Prostate gland (tissue), 2 donors: ENCODE data around the gene ICOSLG. TPM values are rescaled to one million over a fixed set of nuclear protein-coding genes. Genes with fewer than 3 reads are reported as not detected.

Experiments used
- DNase-seq: peaks from one replicate; pipeline ENCODE4 v3.0.0-alpha.2; 2019; ENCODE audit warnings: low spot score
- H3K27ac ChIP-seq, 2 donors: fragments of 200-600 bp; sonication (generic); 2 replicates each; pipeline ENCODE4 v1.5.1; 2017 to 2019
- H3K27me3 ChIP-seq: fragments of 200-600 bp; sonication (generic); replicated peaks from 2 replicates; pipeline ENCODE4 v1.5.1; 2019; ENCODE audit not compliant: insufficient read depth
- H3K36me3 ChIP-seq, 2 donors: fragments of 200-600 bp; sonication (generic); 1 replicate in 1 of 2; 2 replicates in 1 of 2; pipeline versions ENCODE4 v1.5.1 to v1.8.1; 2017 to 2019
- H3K4me1 ChIP-seq: fragments of 200-600 bp; sonication (generic); replicated peaks from 2 replicates; pipeline ENCODE4 v1.5.1; 2019
- H3K4me3 ChIP-seq, 2 donors: fragments of 200-600 bp; sonication (generic); 2 replicates each; pipeline ENCODE4 v1.5.1; 2017 to 2019
- H3K9me3 ChIP-seq: fragments of 200-600 bp; sonication (generic); 2 replicates; pipeline ENCODE4 v1.5.1; 2017
- CTCF ChIP-seq, 4 experiments: fragments of 200-600 bp in 2 of 4; fragments of 450-650 bp in 2 of 4; sonication (generic) in 2 of 4; IDR thresholded peaks; 1 replicate in 3 of 4; 2 replicates in 1 of 4; pipeline ENCODE4 v1.5.1; 2016 to 2019; ENCODE audit warnings: antibody characterized with exemption in 4 of 4, mild to moderate bottlenecking in 2 of 4, moderate library complexity in 2 of 4
- POLR2A ChIP-seq: fragments of 450-650 bp; IDR thresholded peaks from one replicate; pipeline ENCODE4 v1.6.1; 2016; ENCODE audit warnings: antibody characterized with exemption, mild to moderate bottlenecking
- POLR2AphosphoS5 ChIP-seq: sonication (generic); formaldehyde crosslinking; IDR thresholded peaks from one replicate; pipeline ENCODE4 v1.6.1; 2017; ENCODE audit warnings: antibody characterized with exemption
- WGBS: methylation state at CpG from one replicate; pipeline ENCODE4 v1.1.5; 2018; 5-methylcytosine and 5-hydroxymethylcytosine counted together
- intact Hi-C: fragments of 100-400 bp; cut with DNase I; formaldehyde crosslinking; loops from one replicate; pipeline ENCODE4 v1.14.2; 2022
- total RNA-seq, 2 donors: library from RNA; depleted of rRNA; stranded (reverse); fragments of >200 nt; gene quantifications; one replicate each; pipeline ENCODE4 v1.1.0, GENCODE V29; 2016

ICOSLG gene
- total RNA-seq, 2 donors from 2014 or later, result 3.4 to 3.7 TPM

GRCh38 chr21:44261675-44262295, 21.0 kb upstream of the ICOSLG start, which contains the start of gene DNMT3L:
Gene DNMT3L (minus strand): TSS chr21:44261897. CDS start chr21:44261259, 638 bp downstream.
- intact Hi-C loops, result no loop called here
- DNase-seq, result no peak
- Histone ChIP-seq H3K9me3 (no peaks in the 10 kb centered on the region), H3K27ac (no peak within 1 kb of the TSS), H3K4me3 (no peak within 1 kb of the TSS), H3K27me3 (no peaks in the 10 kb centered on the region), H3K4me1 (no peaks in the 10 kb centered on the region), H3K36me3 (no peaks in the 10 kb centered on the region)
- TF ChIP-seq CTCF (IDR thresholded peaks at IDR 0.05) (no peak), POLR2A (no peak), POLR2AphosphoS5 (no peak)
- 71% methylated on average over 19 of the region's 19 CpGs for WGBS

- TF ChIP-seq CTCF (IDR thresholded peaks at IDR 0.05) (no peak), POLR2A (no peak), POLR2AphosphoS5 (no peak)
- H3K27me3 ChIP-seq, result no peaks in the 10 kb centered on the region
- no peaks in the 10 kb centered on the region for H3K4me1 ChIP-seq
- H3K36me3 ChIP-seq, result no peaks in the 10 kb centered on the region
- no peak overlapping the region for H3K4me3 ChIP-seq
- 81% methylated on average over 16 of the region's 19 CpGs for WGBS
- DNase-seq, result no peak
- H3K27ac ChIP-seq, result no peak overlapping the region
- no peaks in the 10 kb centered on the region for H3K9me3 ChIP-seq
- intact Hi-C loops, result no loop called here
Measured at GRCh38 chr21:44260791-44261631, 20.3 kb upstream of the ICOSLG start.

- 77% methylated on average over 4 of the region's 4 CpGs for WGBS
Measured at GRCh38 chr21:44260066-44260465, 19.3 kb upstream of the ICOSLG start.

GRCh38 chr21:44259082-44259705, 18.5 kb upstream of the ICOSLG start:
- H3K4me1 ChIP-seq, result no peaks in the 10 kb centered on the region
- no peak for TF ChIP-seq POLR2A
- no peak for TF ChIP-seq POLR2AphosphoS5
- no peak for TF ChIP-seq CTCF (IDR thresholded peaks at IDR 0.05)
- no peaks in the 10 kb centered on the region for H3K9me3 ChIP-seq
- H3K27me3 ChIP-seq, result no peaks in the 10 kb centered on the region
- intact Hi-C loops, result no loop called here
- WGBS, result 87% methylated on average over 22 of the region's 22 CpGs
- H3K27ac ChIP-seq, result no peak overlapping the region
- DNase-seq, result no peak
- no peaks in the 10 kb centered on the region for H3K36me3 ChIP-seq
- H3K4me3 ChIP-seq, result no peak overlapping the region

More at GRCh38 chr21:44260066-44260465, 19.3 kb upstream of the ICOSLG start:
- Histone ChIP-seq H3K9me3 (no peaks in the 10 kb centered on the region), H3K36me3 (no peaks in the 10 kb centered on the region), H3K27ac (no peak overlapping the region), H3K4me1 (no peaks in the 10 kb centered on the region), H3K4me3 (no peak overlapping the region), H3K27me3 (no peaks in the 10 kb centered on the region)
- intact Hi-C loops, result no loop called here
- no peak for DNase-seq
- TF ChIP-seq CTCF (IDR thresholded peaks at IDR 0.05) (no peak), POLR2AphosphoS5 (no peak), POLR2A (no peak)
